Activated naive CD4-positive, alpha-beta T cell treated with anti-CD3 and anti-CD28 coated beads for 36 hours (primary cell): ENCODE results near the gene IGFBP5. TPM values are rescaled to one million over a fixed set of nuclear protein-coding genes. Genes with fewer than 3 reads are reported as not detected.

Source experiments
- CTCF ChIA-PET: fragments of 350-600 bp; sonication (Branson Sonifier 250); formaldehyde crosslinking; loops from one replicate; lab custom pipeline; 2021; ENCODE audit warnings: antibody characterized with exemption; lab: Charles Lee
- DNase-seq: peaks from one replicate; pipeline ENCODE4 v3.0.0-alpha.2; 2020
- H3K27ac Mint-ChIP-seq: one replicate; pipeline ENCODE4 v1.8.0; 2021; ENCODE audit warnings: mild to moderate bottlenecking, mixed read lengths
- H3K27me3 Mint-ChIP-seq: one replicate; pipeline ENCODE4 v1.8.0; 2021; ENCODE audit warnings: low read depth, mixed read lengths
- H3K36me3 Mint-ChIP-seq: one replicate; pipeline ENCODE4 v1.8.0; 2021; ENCODE audit warnings: low read depth, mixed read lengths
- H3K4me1 Mint-ChIP-seq: one replicate; pipeline ENCODE4 v1.8.0; 2021; ENCODE audit warnings: low read depth, mixed read lengths
- H3K4me3 Mint-ChIP-seq: one replicate; pipeline ENCODE4 v1.8.0; 2021; ENCODE audit warnings: mild to moderate bottlenecking, moderate library complexity, mixed read lengths
- H3K9me3 Mint-ChIP-seq: one replicate; pipeline ENCODE4 v1.8.0; 2021; ENCODE audit warnings: mixed read lengths
- intact Hi-C: fragments of 100-400 bp; cut with micrococcal nuclease; formaldehyde crosslinking; loops from one replicate; pipeline ENCODE4 v1.15.1; 2023
- total RNA-seq, 2 experiments: library from RNA; stranded (reverse); gene quantifications; one replicate each; pipeline ENCODE4 v1.2.3, GENCODE V29; 2021

IGFBP5 gene
- total RNA-seq = not detected

DNA sequence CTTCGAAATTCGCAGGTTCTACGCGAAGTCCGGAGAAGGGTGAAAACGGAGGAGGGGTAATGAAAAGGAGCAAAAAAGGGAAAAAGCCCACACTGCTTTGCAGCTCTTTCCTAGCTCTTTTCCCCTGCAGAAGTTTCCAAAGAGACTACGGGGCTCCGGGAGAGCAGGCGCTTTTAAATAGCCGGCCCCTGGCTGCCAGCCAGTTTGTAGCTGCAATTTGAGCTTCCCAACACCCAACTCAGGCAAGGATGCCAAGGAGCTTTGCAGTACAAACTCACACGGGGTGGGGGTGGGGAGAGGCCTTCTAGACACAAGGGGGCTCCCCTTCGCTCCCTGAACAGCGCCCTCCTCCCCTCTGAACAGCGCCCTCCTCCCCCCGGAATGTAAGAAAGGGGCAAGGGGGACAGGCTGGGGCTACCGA is at the start of gene IGFBP5:
Gene IGFBP5 (minus strand): TSS at position 149 of the 421 bp plus-strand sequence. CDS start 774 bp downstream, outside the sequence.
- DNase-seq = no peak
- Mint-ChIP-seq H3K27me3 (peaks cover 59% of the 10 kb centered on the region), H3K9me3 (no peaks in the 10 kb centered on the region), H3K27ac (no peak within 1 kb of the TSS), H3K4me1 (peaks cover 29% of the 10 kb centered on the region), H3K4me3 (no peak within 1 kb of the TSS), H3K36me3 (no peaks in the 10 kb centered on the region)
- intact Hi-C loops = loop anchor here (5.0 kb wide), 1 partner anchor 1062 kb away; no protein-coding TSS in a partner anchor
- CTCF ChIA-PET = interaction anchor here (0.9 to 2.3 kb wide), 4 partner anchors 12 to 1061 kb away, joined by 3 to 8 read pairs (median 5); no protein-coding TSS in a partner anchor

- no peaks in the 10 kb centered on the region for H3K9me3 Mint-ChIP-seq
- H3K27ac Mint-ChIP-seq = no peak overlapping the region
- H3K4me1 Mint-ChIP-seq = no peaks in the 10 kb centered on the region
- H3K4me3 Mint-ChIP-seq = no peak overlapping the region
- intact Hi-C loops = no loop called here
- CTCF ChIA-PET = no interaction called here
- peaks cover 2% of the 10 kb centered on the region for H3K27me3 Mint-ChIP-seq
- no peaks in the 10 kb centered on the region for H3K36me3 Mint-ChIP-seq
- no peak for DNase-seq
These were observed 48.4 kb upstream of the IGFBP5 start for GRCh38 chr2:216743781-216744180.

DNA sequence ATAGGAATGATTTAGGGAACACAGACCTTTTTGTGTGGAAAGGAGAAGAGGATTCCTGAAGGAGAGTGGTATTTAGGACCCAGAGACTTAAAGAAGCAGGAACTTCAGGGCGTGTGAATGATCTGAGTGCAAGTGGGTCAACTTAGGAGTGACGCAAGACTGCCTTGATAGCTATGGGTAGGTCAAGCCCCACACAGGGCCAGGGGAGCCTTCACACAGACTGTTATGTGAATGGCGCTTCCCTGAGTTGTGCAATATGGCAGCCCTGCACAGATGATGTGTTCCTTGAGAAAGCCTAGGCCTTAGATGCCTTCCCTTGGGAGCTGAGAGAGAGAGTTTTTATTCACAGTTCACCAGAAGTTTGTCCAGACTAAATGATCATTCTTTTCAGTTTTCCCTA is 47.1 kb upstream of the IGFBP5 start:
- H3K27me3 Mint-ChIP-seq = no peaks in the 10 kb centered on the region
- no peaks in the 10 kb centered on the region for H3K36me3 Mint-ChIP-seq
- CTCF ChIA-PET = no interaction called here
- no peaks in the 10 kb centered on the region for H3K9me3 Mint-ChIP-seq
- no peak overlapping the region for H3K4me3 Mint-ChIP-seq
- no peak for DNase-seq
- no peaks in the 10 kb centered on the region for H3K4me1 Mint-ChIP-seq
- no peak overlapping the region for H3K27ac Mint-ChIP-seq
- intact Hi-C loops = no loop called here

DNA sequence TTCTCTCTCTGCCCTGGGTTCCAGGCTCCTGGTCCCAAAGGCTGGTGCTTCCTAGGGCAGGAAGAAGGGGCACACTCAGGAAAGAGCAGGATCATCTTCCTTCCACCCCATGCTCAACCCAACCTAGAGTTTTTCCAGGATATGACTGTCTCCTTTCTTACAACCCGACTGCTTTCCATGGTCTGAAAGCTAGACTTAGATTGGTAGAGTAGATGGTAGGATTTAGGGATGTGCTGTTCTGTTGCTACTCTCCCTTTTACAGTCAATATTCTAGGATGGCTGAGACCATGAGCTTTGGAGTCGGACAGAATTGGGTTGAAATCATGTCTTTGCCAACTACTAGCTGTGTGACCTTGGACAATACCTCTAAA is 45.9 kb upstream of the IGFBP5 start:
- Mint-ChIP-seq H3K36me3 (no peaks in the 10 kb centered on the region), H3K4me1 (no peaks in the 10 kb centered on the region), H3K4me3 (no peak overlapping the region), H3K27me3 (no peaks in the 10 kb centered on the region), H3K27ac (no peak overlapping the region), H3K9me3 (no peaks in the 10 kb centered on the region)
- intact Hi-C loops = no loop called here
- CTCF ChIA-PET = no interaction called here
- no peak for DNase-seq

- no peak for DNase-seq
- Mint-ChIP-seq H3K27me3 (no peaks in the 10 kb centered on the region), H3K4me3 (no peak overlapping the region), H3K9me3 (no peaks in the 10 kb centered on the region), H3K27ac (no peak overlapping the region), H3K36me3 (no peaks in the 10 kb centered on the region), H3K4me1 (no peaks in the 10 kb centered on the region)
- CTCF ChIA-PET = no interaction called here
- intact Hi-C loops = no loop called here
These were observed 45.3 kb upstream of the IGFBP5 start for GRCh38 chr2:216740557-216741222.

DNA sequence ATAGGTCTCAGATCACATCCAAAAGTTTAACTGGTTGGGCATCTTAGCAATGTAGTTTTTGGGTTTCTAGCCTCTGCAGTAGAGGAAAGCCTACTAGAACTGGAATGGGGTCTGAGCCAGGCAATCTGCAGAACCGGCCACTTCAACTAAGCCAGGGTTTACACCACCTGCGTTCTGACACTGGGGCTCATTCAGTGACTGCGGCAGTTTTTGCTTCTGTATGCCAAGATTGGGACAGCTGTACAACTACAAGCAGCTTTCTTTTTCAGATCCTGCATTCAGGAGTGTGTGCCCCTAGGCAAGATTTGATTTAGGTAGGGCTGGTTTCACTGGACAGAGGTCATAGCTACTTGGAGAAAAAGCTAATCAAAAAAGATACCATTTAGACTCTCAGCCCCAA is 43.7 kb upstream of the IGFBP5 start:
- intact Hi-C loops = no loop called here
- Mint-ChIP-seq H3K27me3 (no peaks in the 10 kb centered on the region), H3K4me3 (no peak overlapping the region), H3K27ac (no peak overlapping the region), H3K4me1 (no peaks in the 10 kb centered on the region), H3K36me3 (no peaks in the 10 kb centered on the region), H3K9me3 (no peaks in the 10 kb centered on the region)
- DNase-seq = no peak
- CTCF ChIA-PET = no interaction called here

DNA sequence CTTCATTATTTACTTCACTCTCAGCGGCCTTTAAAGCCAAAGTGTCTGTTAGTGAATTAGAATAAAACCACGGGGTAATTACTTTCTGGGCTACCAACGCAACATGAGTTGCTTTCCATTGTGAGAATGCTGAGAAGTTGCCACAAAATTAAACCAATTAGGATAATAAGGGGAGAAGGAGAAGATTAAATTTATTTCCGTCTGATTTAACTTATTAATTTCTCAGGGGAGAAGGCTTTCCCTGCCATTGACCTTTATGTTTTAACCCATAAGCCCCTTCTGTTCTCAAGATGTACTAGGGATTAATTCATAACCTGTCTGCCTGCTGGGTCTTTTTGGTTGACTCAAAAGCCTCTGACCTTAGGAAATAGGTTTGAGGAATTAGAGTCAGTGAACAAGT is 42.3 kb upstream of the IGFBP5 start:
- Mint-ChIP-seq H3K27ac (no peak overlapping the region), H3K4me3 (no peak overlapping the region), H3K27me3 (no peaks in the 10 kb centered on the region), H3K36me3 (no peaks in the 10 kb centered on the region), H3K4me1 (no peaks in the 10 kb centered on the region), H3K9me3 (no peaks in the 10 kb centered on the region)
- CTCF ChIA-PET = no interaction called here
- intact Hi-C loops = no loop called here
- no peak for DNase-seq

- DNase-seq = no peak
- H3K9me3 Mint-ChIP-seq = no peaks in the 10 kb centered on the region
- H3K4me1 Mint-ChIP-seq = no peaks in the 10 kb centered on the region
- no peak overlapping the region for H3K27ac Mint-ChIP-seq
- no peaks in the 10 kb centered on the region for H3K27me3 Mint-ChIP-seq
- CTCF ChIA-PET = no interaction called here
- no peak overlapping the region for H3K4me3 Mint-ChIP-seq
- no peaks in the 10 kb centered on the region for H3K36me3 Mint-ChIP-seq
- intact Hi-C loops = no loop called here
These were observed 41.0 kb upstream of the IGFBP5 start for GRCh38 chr2:216736326-216736725.

- no peaks in the 10 kb centered on the region for H3K36me3 Mint-ChIP-seq
- no peak overlapping the region for H3K27ac Mint-ChIP-seq
- H3K4me3 Mint-ChIP-seq = no peak overlapping the region
- H3K9me3 Mint-ChIP-seq = no peaks in the 10 kb centered on the region
- intact Hi-C loops = no loop called here
- CTCF ChIA-PET = interaction anchor here (0.6 kb wide), 1 partner anchor 459 kb away, joined by 3 read pairs; no protein-coding TSS in a partner anchor
- no peaks in the 10 kb centered on the region for H3K27me3 Mint-ChIP-seq
- no peaks in the 10 kb centered on the region for H3K4me1 Mint-ChIP-seq
- DNase-seq = no peak
These were observed 40.3 kb upstream of the IGFBP5 start for GRCh38 chr2:216735668-216736067.

DNA sequence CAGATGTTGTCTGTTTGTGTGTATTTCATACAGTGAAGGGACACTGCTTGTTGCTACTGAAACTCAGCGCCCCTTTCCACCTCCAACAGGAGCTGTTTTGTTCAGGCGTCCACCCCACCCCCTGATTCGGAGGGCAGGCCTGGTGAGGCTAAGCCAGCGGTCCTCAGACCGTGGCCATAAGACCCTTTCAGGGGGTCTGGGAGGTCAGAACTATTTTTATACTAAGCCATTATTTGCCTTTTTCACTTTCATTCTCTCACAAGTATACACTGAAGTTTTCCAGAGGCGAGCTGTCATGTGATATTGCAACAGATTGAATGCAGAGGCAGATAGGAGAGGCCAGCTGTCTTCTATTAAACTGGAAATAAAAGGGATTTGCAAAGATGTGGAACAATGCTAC is 39.7 kb upstream of the IGFBP5 start:
- Mint-ChIP-seq H3K27ac (no peak overlapping the region), H3K9me3 (no peaks in the 10 kb centered on the region), H3K27me3 (no peaks in the 10 kb centered on the region), H3K4me1 (no peaks in the 10 kb centered on the region), H3K4me3 (no peak overlapping the region), H3K36me3 (no peaks in the 10 kb centered on the region)
- CTCF ChIA-PET = no interaction called here
- intact Hi-C loops = no loop called here
- DNase-seq = no peak

- Mint-ChIP-seq H3K27me3 (no peaks in the 10 kb centered on the region), H3K4me3 (no peak overlapping the region), H3K36me3 (no peaks in the 10 kb centered on the region), H3K4me1 (no peaks in the 10 kb centered on the region), H3K27ac (no peak overlapping the region), H3K9me3 (no peaks in the 10 kb centered on the region)
- intact Hi-C loops = no loop called here
- no peak for DNase-seq
- CTCF ChIA-PET = no interaction called here
These were observed 37.7 kb upstream of the IGFBP5 start for GRCh38 chr2:216733046-216733445.

DNA sequence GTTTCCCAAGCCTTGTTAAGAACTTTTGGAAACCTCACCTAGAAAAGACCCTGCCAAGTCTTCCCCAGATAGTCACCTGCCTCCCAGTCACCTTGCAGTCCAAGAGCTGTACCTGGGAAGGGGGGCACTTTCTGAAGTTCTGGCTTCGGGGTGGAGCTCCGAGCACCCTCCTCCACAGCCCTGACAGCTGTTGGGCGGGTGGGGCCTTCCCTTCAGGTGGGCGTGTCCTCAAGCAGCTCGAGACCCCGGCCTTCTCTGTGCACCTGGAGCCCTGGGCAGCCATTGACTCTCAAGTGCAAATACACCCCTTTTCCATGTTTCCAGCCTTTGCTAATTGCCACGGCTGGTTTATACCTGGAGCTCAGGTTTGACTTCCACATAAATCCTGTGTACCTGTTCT is 37.0 kb upstream of the IGFBP5 start:
- no peak overlapping the region for H3K27ac Mint-ChIP-seq
- no peaks in the 10 kb centered on the region for H3K36me3 Mint-ChIP-seq
- intact Hi-C loops = no loop called here
- no peaks in the 10 kb centered on the region for H3K27me3 Mint-ChIP-seq
- DNase-seq = no peak
- H3K9me3 Mint-ChIP-seq = no peaks in the 10 kb centered on the region
- CTCF ChIA-PET = no interaction called here
- H3K4me3 Mint-ChIP-seq = no peak overlapping the region
- H3K4me1 Mint-ChIP-seq = no peaks in the 10 kb centered on the region

- H3K4me1 Mint-ChIP-seq = no peaks in the 10 kb centered on the region
- intact Hi-C loops = no loop called here
- H3K9me3 Mint-ChIP-seq = no peaks in the 10 kb centered on the region
- CTCF ChIA-PET = interaction anchor here (0.6 kb wide), 1 partner anchor 992 kb away, joined by 3 read pairs; no protein-coding TSS in a partner anchor
- no peak overlapping the region for H3K27ac Mint-ChIP-seq
- no peak overlapping the region for H3K4me3 Mint-ChIP-seq
- no peak for DNase-seq
- H3K36me3 Mint-ChIP-seq = no peaks in the 10 kb centered on the region
- no peaks in the 10 kb centered on the region for H3K27me3 Mint-ChIP-seq
These were observed 36.1 kb upstream of the IGFBP5 start for GRCh38 chr2:216731465-216731864.
